AG10803 (cell line): ENCODE measurements around the gene PACSIN2.

Experiments
- DNase-seq: peaks from one replicate; pipeline ENCODE4 v3.0.0; 2010; ENCODE audit warnings: low read depth
- H3K4me3 ChIP-seq: 2 replicates; pipeline ENCODE4 v1.5.1; 2011; ENCODE audit warnings: mild to moderate bottlenecking, low read length, control low read depth
- CTCF ChIP-seq: conservative IDR thresholded peaks from 2 replicates; pipeline ENCODE4 v1.5.1; 2011; ENCODE audit warnings: mild to moderate bottlenecking, low read length, control low read depth, inconsistent platforms

PACSIN2 gene

GRCh38 chr22:42994917-42995562, 19.9 kb downstream of the PACSIN2 start:
- no peak for TF ChIP-seq CTCF
- peak overlapping the region; percentile 56 for H3K4me3 ChIP-seq
- peak; percentile 93 for DNase-seq

GRCh38 chr22:42994276-42994916, 20.6 kb downstream of the PACSIN2 start:
- TF ChIP-seq CTCF = no peak
- H3K4me3 ChIP-seq = peak overlapping the region; percentile 56
- DNase-seq = no peak

GRCh38 chr22:42993651-42994275, 21.2 kb downstream of the PACSIN2 start:
- DNase-seq = peak; percentile 87
- TF ChIP-seq CTCF = no peak
- peak overlapping the region; percentile 56 for H3K4me3 ChIP-seq

GRCh38 chr22:42992886-42993479, 22.0 kb downstream of the PACSIN2 start:
- no peak for DNase-seq
- TF ChIP-seq CTCF = no peak
- no peak overlapping the region for H3K4me3 ChIP-seq

GRCh38 chr22:42992092-42992491, 22.9 kb downstream of the PACSIN2 start:
- no peak for TF ChIP-seq CTCF
- no peak for DNase-seq
- no peak overlapping the region for H3K4me3 ChIP-seq

GRCh38 chr22:42991010-42991651, 23.8 kb downstream of the PACSIN2 start:
- TF ChIP-seq CTCF = no peak
- peak; percentile 82 for DNase-seq
- H3K4me3 ChIP-seq = no peak overlapping the region
